Fibroblast of lung (primary cell): ENCODE measurements around the gene ATP10B. TPM values are rescaled to one million over a fixed set of nuclear protein-coding genes. Genes with fewer than 3 reads are reported as not detected.
"Not testable (repeated sequence)": the region's sequence is repeated elsewhere in the genome, so short reads cannot be mapped to it uniquely, and the experiment has no call there.

Experiments used
- DNase-seq, 2 donors: peaks; one replicate each; pipeline versions ENCODE4 v3.0.0 to v3.0.0-alpha.2; 2010; ENCODE audit warnings: low read depth in 2 of 2
- H2AFZ ChIP-seq: 2 replicates; pipeline ENCODE4 v1.5.1; 2012; ENCODE audit warnings: low read length, control low read depth, inconsistent platforms
- H3K27ac ChIP-seq: 2 replicates; pipeline ENCODE4 v1.5.1; 2011; ENCODE audit warnings: low read length, control low read depth; ENCODE audit not compliant: insufficient read depth
- H3K27me3 ChIP-seq: 2 replicates; pipeline ENCODE4 v1.5.1; 2011; ENCODE audit warnings: mild to moderate bottlenecking, low read length; ENCODE audit not compliant: control insufficient read depth, insufficient read depth
- H3K36me3 ChIP-seq: 2 replicates; pipeline ENCODE4 v1.5.1; 2011; ENCODE audit warnings: low read length; ENCODE audit not compliant: control insufficient read depth, insufficient read depth
- H3K4me1 ChIP-seq: 2 replicates; pipeline ENCODE4 v1.5.1; 2011; ENCODE audit warnings: low read length; ENCODE audit not compliant: control insufficient read depth, insufficient read depth; ENCODE audit errors: extremely low read depth
- H3K4me2 ChIP-seq: 2 replicates; pipeline ENCODE4 v1.5.1; 2011; ENCODE audit warnings: low read length, control low read depth; ENCODE audit not compliant: insufficient read depth; ENCODE audit errors: extremely low read depth
- H3K4me3 ChIP-seq, 4 experiments: fragments of 200-600 bp in 1 of 4; sonication (generic) in 1 of 4; replicated peaks in 1 of 4; 2 replicates each; pipeline ENCODE4 v1.5.1; 2011 to 2016; ENCODE audit warnings: low read length in 4 of 4, low read depth in 3 of 4, mild to moderate bottlenecking in 3 of 4, control low read depth in 2 of 4, inconsistent platforms in 1 of 4, mixed read lengths in 1 of 4; ENCODE audit not compliant: insufficient read depth in 1 of 4; ENCODE audit errors: control extremely low read depth in 1 of 4
- H3K79me2 ChIP-seq: 2 replicates; pipeline ENCODE4 v1.5.1; 2012; ENCODE audit warnings: mild to moderate bottlenecking, low read length, inconsistent platforms; ENCODE audit not compliant: control insufficient read depth, insufficient read depth
- H3K9ac ChIP-seq: 2 replicates; pipeline ENCODE4 v1.5.1; 2011; ENCODE audit warnings: mild to moderate bottlenecking, low read length, control low read depth; ENCODE audit not compliant: insufficient read depth
- H3K9me3 ChIP-seq: 2 replicates; pipeline ENCODE4 v1.5.1; 2012; ENCODE audit warnings: low read depth, low read length; ENCODE audit not compliant: control insufficient read depth, insufficient read depth
- H4K20me1 ChIP-seq: 2 replicates; pipeline ENCODE4 v1.5.1; 2011; ENCODE audit warnings: low read length; ENCODE audit not compliant: control insufficient read depth, insufficient read depth; ENCODE audit errors: extremely low read depth
- EZH2 ChIP-seq: IDR thresholded peaks from 2 replicates; pipeline ENCODE4 v1.5.1; 2012; ENCODE audit warnings: low read length, control low read depth, mild to moderate bottlenecking; ENCODE audit errors: missing control alignments
- polyA minus RNA-seq: library from RNA; depleted of rRNA, polyadenylated mRNA; stranded (reverse); fragments of >200 nt; gene quantifications from 2 replicates; pipeline ENCODE4 v1.2.3, GENCODE V29; 2011; ENCODE audit warnings: low replicate concordance
- polyA plus RNA-seq, 2 donors: library from polyadenylated mRNA; depleted of rRNA in 1 of 2; stranded (reverse) in 1 of 2; unstranded in 1 of 2; fragments of >200 nt; gene quantifications; 2 replicates each; pipeline ENCODE4 v1.2.1, GENCODE V29; 2011 to 2012; ENCODE audit warnings: missing spikeins in 1 of 2
- total RNA-seq: library from RNA; depleted of rRNA; stranded (reverse); fragments of >200 nt; gene quantifications from 2 replicates; pipeline ENCODE4 v1.2.1, GENCODE V29; 2014
- TF ChIP-seq, protein P1 (sequence below), 2 donors: IDR thresholded peaks in 1 of 2; conservative IDR thresholded peaks in 1 of 2; 1 replicate in 1 of 2; 2 replicates in 1 of 2; pipeline ENCODE4 v1.5.1; 2011 to 2012; ENCODE audit warnings: low read length in 2 of 2, control low read depth in 1 of 2, inconsistent platforms in 1 of 2, low read depth in 1 of 2, mild to moderate bottlenecking in 1 of 2

Gene ATP10B, protein sequence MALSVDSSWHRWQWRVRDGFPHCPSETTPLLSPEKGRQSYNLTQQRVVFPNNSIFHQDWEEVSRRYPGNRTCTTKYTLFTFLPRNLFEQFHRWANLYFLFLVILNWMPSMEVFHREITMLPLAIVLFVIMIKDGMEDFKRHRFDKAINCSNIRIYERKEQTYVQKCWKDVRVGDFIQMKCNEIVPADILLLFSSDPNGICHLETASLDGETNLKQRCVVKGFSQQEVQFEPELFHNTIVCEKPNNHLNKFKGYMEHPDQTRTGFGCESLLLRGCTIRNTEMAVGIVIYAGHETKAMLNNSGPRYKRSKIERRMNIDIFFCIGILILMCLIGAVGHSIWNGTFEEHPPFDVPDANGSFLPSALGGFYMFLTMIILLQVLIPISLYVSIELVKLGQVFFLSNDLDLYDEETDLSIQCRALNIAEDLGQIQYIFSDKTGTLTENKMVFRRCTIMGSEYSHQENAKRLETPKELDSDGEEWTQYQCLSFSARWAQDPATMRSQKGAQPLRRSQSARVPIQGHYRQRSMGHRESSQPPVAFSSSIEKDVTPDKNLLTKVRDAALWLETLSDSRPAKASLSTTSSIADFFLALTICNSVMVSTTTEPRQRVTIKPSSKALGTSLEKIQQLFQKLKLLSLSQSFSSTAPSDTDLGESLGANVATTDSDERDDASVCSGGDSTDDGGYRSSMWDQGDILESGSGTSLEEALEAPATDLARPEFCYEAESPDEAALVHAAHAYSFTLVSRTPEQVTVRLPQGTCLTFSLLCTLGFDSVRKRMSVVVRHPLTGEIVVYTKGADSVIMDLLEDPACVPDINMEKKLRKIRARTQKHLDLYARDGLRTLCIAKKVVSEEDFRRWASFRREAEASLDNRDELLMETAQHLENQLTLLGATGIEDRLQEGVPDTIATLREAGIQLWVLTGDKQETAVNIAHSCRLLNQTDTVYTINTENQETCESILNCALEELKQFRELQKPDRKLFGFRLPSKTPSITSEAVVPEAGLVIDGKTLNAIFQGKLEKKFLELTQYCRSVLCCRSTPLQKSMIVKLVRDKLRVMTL (N-terminal part only)
- total RNA-seq (not detected in 2 replicates), polyA plus RNA-seq (not detected in 2 replicates), polyA minus RNA-seq (not detected in 2 replicates)
- polyA plus RNA-seq (2012), result not detected in 2 replicates

DNA sequence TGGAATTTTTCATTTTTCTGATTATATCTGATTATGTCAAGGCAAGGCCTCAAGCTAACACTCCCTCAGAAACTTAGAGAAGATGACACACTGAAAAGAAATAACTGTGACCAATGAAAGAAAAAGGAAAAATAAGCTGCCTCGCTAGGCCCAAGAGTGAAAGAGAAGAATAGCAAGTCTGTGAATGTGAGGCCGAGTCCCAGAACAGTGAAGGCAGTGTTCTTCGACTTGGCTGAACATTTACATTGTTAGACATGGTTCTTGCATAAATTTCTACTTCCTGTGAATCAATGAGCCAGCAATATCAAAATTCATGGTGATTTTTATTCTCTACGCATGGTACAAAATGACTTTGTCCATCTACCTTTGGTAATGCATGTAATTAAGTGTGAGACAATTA lies at the start of gene ATP10B:
TSS of gene ATP10B (minus strand) at position 163 of the 400 bp plus-strand sequence. CDS start 164,137 bp downstream, outside the sequence.
- Histone ChIP-seq H3K27me3 (no peaks in the 10 kb centered on the region), H4K20me1 (no peaks in the 10 kb centered on the region), H3K36me3 (no peaks in the 10 kb centered on the region), H3K79me2 (no peaks in the 10 kb centered on the region), H2AFZ (no peak within 1 kb of the TSS), H3K27ac (no peak within 1 kb of the TSS), H3K9ac (no peak within 1 kb of the TSS), H3K4me3 (no peak within 1 kb of the TSS), H3K4me2 (no peak within 1 kb of the TSS), H3K4me1 (no peaks in the 10 kb centered on the region), H3K9me3 (no peaks in the 10 kb centered on the region)
- DNase-seq, result no peak
- TF ChIP-seq EZH2, result no peak
- TF ChIP-seq, protein P1, sequence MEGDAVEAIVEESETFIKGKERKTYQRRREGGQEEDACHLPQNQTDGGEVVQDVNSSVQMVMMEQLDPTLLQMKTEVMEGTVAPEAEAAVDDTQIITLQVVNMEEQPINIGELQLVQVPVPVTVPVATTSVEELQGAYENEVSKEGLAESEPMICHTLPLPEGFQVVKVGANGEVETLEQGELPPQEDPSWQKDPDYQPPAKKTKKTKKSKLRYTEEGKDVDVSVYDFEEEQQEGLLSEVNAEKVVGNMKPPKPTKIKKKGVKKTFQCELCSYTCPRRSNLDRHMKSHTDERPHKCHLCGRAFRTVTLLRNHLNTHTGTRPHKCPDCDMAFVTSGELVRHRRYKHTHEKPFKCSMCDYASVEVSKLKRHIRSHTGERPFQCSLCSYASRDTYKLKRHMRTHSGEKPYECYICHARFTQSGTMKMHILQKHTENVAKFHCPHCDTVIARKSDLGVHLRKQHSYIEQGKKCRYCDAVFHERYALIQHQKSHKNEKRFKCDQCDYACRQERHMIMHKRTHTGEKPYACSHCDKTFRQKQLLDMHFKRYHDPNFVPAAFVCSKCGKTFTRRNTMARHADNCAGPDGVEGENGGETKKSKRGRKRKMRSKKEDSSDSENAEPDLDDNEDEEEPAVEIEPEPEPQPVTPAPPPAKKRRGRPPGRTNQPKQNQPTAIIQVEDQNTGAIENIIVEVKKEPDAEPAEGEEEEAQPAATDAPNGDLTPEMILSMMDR (conservative IDR thresholded peaks at IDR 0.05 in 1 of 2, IDR thresholded peaks at IDR 0.05 in 1 of 2; ENCODE audit: low read depth in 1 of 2, low read length in 2 of 2), result no peak

DNA sequence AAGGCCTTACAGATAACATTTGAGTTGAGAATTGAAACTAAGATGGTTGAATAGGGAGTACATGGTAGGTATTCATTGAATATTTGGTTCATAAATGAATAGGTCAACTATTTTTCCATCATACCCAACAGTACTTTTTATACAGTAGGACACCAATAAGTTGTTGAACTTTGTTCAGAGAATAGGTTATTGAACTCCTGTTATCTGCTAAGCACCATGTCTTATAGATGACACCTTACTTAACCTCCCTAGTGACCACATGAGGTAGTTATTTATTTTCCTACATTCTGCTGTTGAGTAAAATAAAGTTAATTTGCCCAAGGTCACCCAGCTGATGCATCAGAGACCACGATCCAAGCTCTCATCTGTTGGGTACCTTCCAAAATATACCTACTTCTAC lies 49.6 kb upstream of the ATP10B start:
- H3K79me2 ChIP-seq, result no peaks in the 10 kb centered on the region
- no peaks in the 10 kb centered on the region for H3K27me3 ChIP-seq
- H3K4me2 ChIP-seq, result no peak overlapping the region
- no peaks in the 10 kb centered on the region for H4K20me1 ChIP-seq
- H2AFZ ChIP-seq, result no peak overlapping the region
- TF ChIP-seq, protein P1 (conservative IDR thresholded peaks at IDR 0.05 in 1 of 2, IDR thresholded peaks at IDR 0.05 in 1 of 2; ENCODE audit: low read depth in 1 of 2, low read length in 2 of 2), result no peak
- no peak for TF ChIP-seq EZH2
- H3K9ac ChIP-seq, result no peak overlapping the region
- no peak overlapping the region for H3K4me3 ChIP-seq
- H3K36me3 ChIP-seq, result no peaks in the 10 kb centered on the region
- H3K9me3 ChIP-seq, result no peaks in the 10 kb centered on the region
- DNase-seq, result no peak
- no peaks in the 10 kb centered on the region for H3K4me1 ChIP-seq
- H3K27ac ChIP-seq, result no peak overlapping the region

DNA sequence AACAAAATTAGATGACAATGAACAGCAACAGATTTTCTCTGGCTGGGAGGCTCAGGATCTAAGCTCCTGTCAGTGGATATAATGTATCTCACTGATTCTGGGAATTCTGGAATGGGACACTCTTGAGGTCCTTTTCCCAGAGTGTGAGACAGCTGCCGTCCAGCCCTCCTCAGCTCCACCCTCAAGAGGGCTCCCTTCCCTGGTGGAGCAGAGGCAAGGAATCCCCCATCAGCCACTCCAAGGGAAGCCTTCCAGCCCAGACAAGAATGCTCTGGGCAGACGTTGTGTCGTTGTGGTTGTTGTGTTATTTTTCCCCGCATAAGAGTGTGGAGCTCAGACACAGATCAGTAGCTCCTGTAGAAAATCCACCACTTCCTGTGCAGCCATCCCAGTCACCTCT lies 47.7 kb upstream of the ATP10B start:
- no peak overlapping the region for H2AFZ ChIP-seq
- TF ChIP-seq, protein P1 (conservative IDR thresholded peaks at IDR 0.05 in 1 of 2, IDR thresholded peaks at IDR 0.05 in 1 of 2; ENCODE audit: low read depth in 1 of 2, low read length in 2 of 2), result no peak
- no peak for TF ChIP-seq EZH2

DNA sequence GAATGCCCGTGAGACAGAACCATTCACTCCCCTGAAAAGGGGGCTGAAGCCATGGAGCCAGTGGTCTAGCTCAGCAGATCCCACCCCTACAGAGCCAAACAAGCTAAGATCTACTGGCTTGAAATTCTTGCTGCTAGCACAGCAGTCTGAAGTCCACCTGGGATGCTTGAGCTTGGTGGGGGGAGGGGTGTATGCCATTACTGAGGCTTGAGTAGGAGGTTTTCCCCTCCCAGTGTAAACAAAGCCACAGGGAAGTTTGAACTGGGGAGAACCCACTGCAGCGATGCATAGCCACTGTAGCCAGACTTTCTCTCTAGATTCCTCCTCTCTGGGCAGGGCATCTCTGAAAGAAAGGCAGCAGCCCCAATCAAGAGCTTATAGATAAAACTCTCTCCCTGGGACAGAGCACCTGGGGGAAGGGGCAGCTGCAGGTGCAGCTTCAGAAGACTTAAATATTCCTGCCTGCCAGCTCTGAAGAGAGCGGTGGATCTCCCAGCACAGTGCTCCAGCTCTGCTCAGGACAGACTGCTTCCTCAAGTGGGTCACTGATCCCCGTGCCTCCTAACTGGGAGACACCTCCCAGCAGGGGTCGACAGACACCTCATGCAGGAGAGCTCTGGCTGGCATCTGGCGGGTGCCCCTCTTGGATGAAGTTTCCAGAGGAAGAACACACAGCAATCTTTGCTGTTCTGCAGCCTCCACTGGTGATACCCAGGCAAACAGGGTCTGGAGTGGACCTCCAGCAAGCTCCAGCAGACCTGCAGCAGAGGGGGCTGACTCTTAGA lies 41.4 kb upstream of the ATP10B start:
- H2AFZ ChIP-seq, H4K20me1 ChIP-seq, DNase-seq, H3K79me2 ChIP-seq, H3K4me1 ChIP-seq, H3K9ac ChIP-seq, H3K27ac ChIP-seq, H3K4me2 ChIP-seq, H3K4me3 ChIP-seq, H3K9me3 ChIP-seq, H3K27me3 ChIP-seq, H3K36me3 ChIP-seq: not testable (repeated sequence)

More for the DNA sequence above, 47.7 kb upstream of the ATP10B start:
- H3K27me3 ChIP-seq, result no peaks in the 10 kb centered on the region
- H4K20me1 ChIP-seq, result no peaks in the 10 kb centered on the region
- H3K4me1 ChIP-seq, result no peaks in the 10 kb centered on the region
- no peak overlapping the region for H3K9ac ChIP-seq
- no peak for DNase-seq
- H3K79me2 ChIP-seq, result no peaks in the 10 kb centered on the region
- no peaks in the 10 kb centered on the region for H3K36me3 ChIP-seq
- no peaks in the 10 kb centered on the region for H3K9me3 ChIP-seq
- no peak overlapping the region for H3K27ac ChIP-seq
- no peak overlapping the region for H3K4me3 ChIP-seq
- H3K4me2 ChIP-seq, result no peak overlapping the region
